K562 (cell line): Measurements from ENCODE around the gene SH3BGRL3. TPM values are rescaled to one million over a fixed set of nuclear protein-coding genes. Genes with fewer than 3 reads are reported as not detected.

ENCODE experiments used
- CBFB ChIP-seq: sonication (generic); formaldehyde crosslinking; IDR thresholded peaks from 2 replicates; pipeline ENCODE4 v1.4.0; 2020; ENCODE audit warnings: mild to moderate bottlenecking, missing genetic modification reagents
- DNMT1 ChIP-seq: fragments of 450-650 bp; IDR thresholded peaks from 2 replicates; pipeline ENCODE4 v1.6.1; 2016; ENCODE audit warnings: antibody characterized with exemption, mild to moderate bottlenecking
- ESRRB ChIP-seq: fragments of 250-450 bp; sonication (Bioruptor Pico); IDR thresholded peaks from 2 replicates; pipeline ENCODE4 v1.5.0; 2020; ENCODE audit warnings: mild to moderate bottlenecking, moderate library complexity, borderline replicate concordance
- KHSRP ChIP-seq: fragments of 450-650 bp; IDR thresholded peaks from 2 replicates; pipeline ENCODE4 v1.6.1; 2017
- MBD2 ChIP-seq: sonication (generic); IDR thresholded peaks from 2 replicates; pipeline ENCODE4 v1.6.1; 2016; ENCODE audit warnings: low read depth, borderline replicate concordance
- MCM5 ChIP-seq: fragments of 450-650 bp; IDR thresholded peaks from 2 replicates; pipeline ENCODE4 v1.6.1; 2016; ENCODE audit warnings: low read depth
- NFIC ChIP-seq: fragments of 450-650 bp; IDR thresholded peaks from 2 replicates; pipeline ENCODE4 v1.6.1; 2017; ENCODE audit warnings: mild to moderate bottlenecking, inconsistent platforms
- POLR2AphosphoS5 ChIP-seq: IDR thresholded peaks from 2 replicates; pipeline ENCODE4 v1.6.1; 2011; ENCODE audit warnings: mild to moderate bottlenecking, low read depth, low read length, moderate library complexity; ENCODE audit not compliant: control insufficient read depth, insufficient read depth
- RBM17 ChIP-seq: fragments of 200-400 bp; formaldehyde crosslinking; IDR thresholded peaks from 2 replicates; pipeline ENCODE4 v1.6.1; 2017; ENCODE audit warnings: low read depth, mild to moderate bottlenecking, low read length, borderline replicate concordance
- SIRT6 ChIP-seq: IDR thresholded peaks from one replicate; pipeline ENCODE4 v1.6.1; 2012; ENCODE audit warnings: low read depth, mild to moderate bottlenecking, control low read depth, inconsistent platforms, low read length, moderate library complexity
- SMARCB1 ChIP-seq: IDR thresholded peaks from 2 replicates; pipeline ENCODE4 v1.6.1; 2011; ENCODE audit warnings: improper control_type of control experiment, low read depth; ENCODE audit not compliant: insufficient read length
- SRSF9 ChIP-seq: fragments of 200-400 bp; formaldehyde crosslinking; IDR thresholded peaks from 2 replicates; pipeline ENCODE4 v1.6.1; 2017; ENCODE audit warnings: low read depth, low read length, borderline replicate concordance
- STAT5A ChIP-seq: IDR thresholded peaks from 2 replicates; pipeline ENCODE4 v1.6.1; 2012; ENCODE audit warnings: low read length, inconsistent platforms, borderline replicate concordance
- THRAP3 ChIP-seq: fragments of 450-650 bp; IDR thresholded peaks from 2 replicates; pipeline ENCODE4 v1.6.1; 2016; ENCODE audit warnings: mild to moderate bottlenecking, inconsistent platforms, borderline replicate concordance
- ZBTB8A ChIP-seq: fragments of 450-650 bp; IDR thresholded peaks from 2 replicates; pipeline ENCODE4 v1.6.1; 2018; ENCODE audit warnings: mild to moderate bottlenecking, moderate library complexity; ENCODE audit not compliant: partially characterized antibody
- ZNF263 ChIP-seq: sonication (generic); formaldehyde crosslinking; IDR thresholded peaks from 2 replicates; pipeline ENCODE4 v1.8.0; 2022; ENCODE audit warnings: mild to moderate bottlenecking, missing genetic modification reagents, borderline replicate concordance
- ZNF583 ChIP-seq: fragments of 250-450 bp; sonication (Bioruptor Pico); IDR thresholded peaks from 2 replicates; pipeline ENCODE4 v1.4.0; 2020
- polyA plus RNA-seq, 8 experiments: library from polyadenylated mRNA; depleted of rRNA in 4 of 8; stranded (reverse) in 5 of 8; unstranded in 3 of 8; fragments of >200 nt; fragmentation: Nextera tagmentation in 2 of 8; fragmentation: Illumina TruSeq in 1 of 8; extraction: Ambion mirVana in 2 of 8; extraction: Trizol in 1 of 8; gene quantifications; 2 replicates each; pipeline versions ENCODE4 v1.2.1 to v1.2.3, GENCODE V29; 2011 to 2014; ENCODE audit warnings: inconsistent platforms in 1 of 8, missing spikeins in 1 of 8
- total RNA-seq, 7 experiments: library from RNA; depleted of rRNA in 6 of 7; stranded (reverse); fragments of >200 nt in 6 of 7; fragmentation: Illumina TruSeq in 2 of 7; extraction: Trizol in 2 of 7; gene quantifications; 2 replicates each; pipeline versions ENCODE4 v1.2.1 to v1.2.3, GENCODE V29; 2011 to 2021; ENCODE audit warnings: low replicate concordance in 1 of 7
- TF ChIP-seq, protein P1 (sequence below), 2 experiments: fragments of 250-450 bp in 1 of 2; fragments of 450-650 bp in 1 of 2; sonication (Bioruptor Pico) in 1 of 2; IDR thresholded peaks; 2 replicates each; pipeline versions ENCODE4 v1.6.1 to v1.8.0; 2016 to 2021; ENCODE audit warnings: mild to moderate bottlenecking in 2 of 2, moderate library complexity in 2 of 2, missing compliant biosample characterization in 1 of 2, missing genetic modification characterization in 1 of 2
- TF ChIP-seq, protein P2 (sequence below): fragments of 250-450 bp; sonication (Bioruptor Pico); IDR thresholded peaks from 2 replicates; pipeline ENCODE4 v1.5.0; 2021
- TF ChIP-seq, protein P3 (sequence below), 3 experiments: fragments of 200-800 bp in 1 of 3; fragments of 250-450 bp in 1 of 3; fragments of 450-650 bp in 1 of 3; sonication (Bioruptor Pico) in 1 of 3; sonication (Bioruptor generic) in 1 of 3; formaldehyde crosslinking in 1 of 3; IDR thresholded peaks; 2 replicates each; pipeline versions ENCODE4 v1.6.1 to v1.8.0; 2016 to 2022; ENCODE audit warnings: mild to moderate bottlenecking in 2 of 3, missing genetic modification characterization in 2 of 3, missing compliant biosample characterization in 1 of 3, moderate library complexity in 1 of 3
- TF ChIP-seq, protein P4 (sequence below): fragments of 200-800 bp; sonication (Bioruptor generic); IDR thresholded peaks from 2 replicates; pipeline ENCODE4 v1.6.1; 2017; ENCODE audit warnings: missing genetic modification characterization, missing compliant biosample characterization

SH3BGRL3 gene
- total and polyA plus RNA-seq, 9 of the 15 experiments (the other 6 are each of a cell fraction or from before 2014, with no cell fraction given) = 30.3 to 140 (median 54.2) TPM

DNA sequence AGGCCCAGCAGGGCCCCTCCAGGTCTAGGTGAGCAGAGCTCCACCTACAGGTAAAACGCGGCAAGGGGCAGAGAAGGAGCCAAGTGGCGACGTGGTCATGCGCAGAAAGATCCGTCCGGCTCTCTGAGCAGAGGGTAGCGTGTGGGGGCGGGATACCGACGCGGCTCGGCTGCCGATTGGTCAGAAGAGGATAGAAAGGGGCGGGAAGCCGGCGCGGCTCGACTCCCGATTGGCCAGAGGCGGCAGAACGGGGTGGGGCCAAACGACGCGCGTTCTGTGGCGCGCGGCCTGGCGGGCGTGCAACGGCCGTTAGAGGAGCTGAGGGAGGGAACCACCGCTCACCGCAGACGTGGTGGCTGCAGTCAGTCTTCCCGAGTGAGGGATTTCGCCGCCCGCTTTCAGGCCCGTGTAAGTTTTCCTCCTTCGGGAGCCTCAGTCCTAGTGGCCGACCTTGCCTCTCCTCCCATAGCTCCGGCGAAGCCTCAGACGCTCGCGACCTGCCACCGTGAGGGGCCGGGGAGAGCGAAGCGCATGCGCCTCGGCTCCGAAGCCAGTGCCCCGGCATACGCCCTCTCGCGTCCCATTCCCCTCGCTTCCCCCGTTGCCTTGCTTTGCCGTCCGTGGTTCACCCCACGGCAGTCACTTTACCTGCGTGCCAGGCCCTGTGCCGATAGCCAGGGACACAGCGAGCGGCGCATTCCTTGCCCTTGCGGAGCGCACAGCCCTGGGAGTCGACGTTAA is 45.8 kb upstream of the SH3BGRL3 start, which contains the start of gene CEP85 (continued):
- TF ChIP-seq, protein P1, sequence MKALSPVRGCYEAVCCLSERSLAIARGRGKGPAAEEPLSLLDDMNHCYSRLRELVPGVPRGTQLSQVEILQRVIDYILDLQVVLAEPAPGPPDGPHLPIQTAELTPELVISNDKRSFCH (CRISPR knock-in tag; IDR thresholded peaks at IDR 0.05) = no peak
- TF ChIP-seq, protein P1 (tag; IDR thresholded peaks at IDR 0.05) = no peak; the same call in 1 of the 2 replicates
- TF ChIP-seq, protein P2, sequence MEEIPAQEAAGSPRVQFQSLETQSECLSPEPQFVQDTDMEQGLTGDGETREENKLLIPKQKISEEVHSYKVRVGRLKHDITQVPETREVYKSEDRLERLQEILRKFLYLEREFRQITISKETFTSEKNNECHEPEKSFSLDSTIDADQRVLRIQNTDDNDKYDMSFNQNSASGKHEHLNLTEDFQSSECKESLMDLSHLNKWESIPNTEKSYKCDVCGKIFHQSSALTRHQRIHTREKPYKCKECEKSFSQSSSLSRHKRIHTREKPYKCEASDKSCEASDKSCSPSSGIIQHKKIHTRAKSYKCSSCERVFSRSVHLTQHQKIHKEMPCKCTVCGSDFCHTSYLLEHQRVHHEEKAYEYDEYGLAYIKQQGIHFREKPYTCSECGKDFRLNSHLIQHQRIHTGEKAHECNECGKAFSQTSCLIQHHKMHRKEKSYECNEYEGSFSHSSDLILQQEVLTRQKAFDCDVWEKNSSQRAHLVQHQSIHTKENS = no peak
- TF ChIP-seq MBD2 (peak; percentile 93), ZNF263 (no peak), CBFB (CRISPR knock-in tag) (peak; percentile 69; the same call in 1 of the 2 replicates), SIRT6 (no peak), STAT5A (no peak), RBM17 (no peak), SRSF9 (no peak), SMARCB1 (no peak), POLR2AphosphoS5 (peak; percentile 89), NFIC (peak; percentile 30), DNMT1 (no peak), MCM5 (no peak), THRAP3 (no peak), KHSRP (no peak), ESRRB (no peak), ZNF583 (CRISPR knock-in tag) (peak; percentile 57; the same call in 1 of the 2 replicates), ZBTB8A (no peak)
- TF ChIP-seq, protein P3, sequence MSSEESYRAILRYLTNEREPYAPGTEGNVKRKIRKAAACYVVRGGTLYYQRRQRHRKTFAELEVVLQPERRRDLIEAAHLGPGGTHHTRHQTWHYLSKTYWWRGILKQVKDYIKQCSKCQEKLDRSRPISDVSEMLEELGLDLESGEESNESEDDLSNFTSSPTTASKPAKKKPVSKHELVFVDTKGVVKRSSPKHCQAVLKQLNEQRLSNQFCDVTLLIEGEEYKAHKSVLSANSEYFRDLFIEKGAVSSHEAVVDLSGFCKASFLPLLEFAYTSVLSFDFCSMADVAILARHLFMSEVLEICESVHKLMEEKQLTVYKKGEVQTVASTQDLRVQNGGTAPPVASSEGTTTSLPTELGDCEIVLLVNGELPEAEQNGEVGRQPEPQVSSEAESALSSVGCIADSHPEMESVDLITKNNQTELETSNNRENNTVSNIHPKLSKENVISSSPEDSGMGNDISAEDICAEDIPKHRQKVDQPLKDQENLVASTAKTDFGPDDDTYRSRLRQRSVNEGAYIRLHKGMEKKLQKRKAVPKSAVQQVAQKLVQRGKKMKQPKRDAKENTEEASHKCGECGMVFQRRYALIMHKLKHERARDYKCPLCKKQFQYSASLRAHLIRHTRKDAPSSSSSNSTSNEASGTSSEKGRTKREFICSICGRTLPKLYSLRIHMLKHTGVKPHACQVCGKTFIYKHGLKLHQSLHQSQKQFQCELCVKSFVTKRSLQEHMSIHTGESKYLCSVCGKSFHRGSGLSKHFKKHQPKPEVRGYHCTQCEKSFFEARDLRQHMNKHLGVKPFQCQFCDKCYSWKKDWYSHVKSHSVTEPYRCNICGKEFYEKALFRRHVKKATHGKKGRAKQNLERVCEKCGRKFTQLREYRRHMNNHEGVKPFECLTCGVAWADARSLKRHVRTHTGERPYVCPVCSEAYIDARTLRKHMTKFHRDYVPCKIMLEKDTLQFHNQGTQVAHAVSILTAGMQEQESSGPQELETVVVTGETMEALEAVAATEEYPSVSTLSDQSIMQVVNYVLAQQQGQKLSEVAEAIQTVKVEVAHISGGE (CRISPR knock-in tag; IDR thresholded peaks at IDR 0.05) = 0 out of 6 replicates have a peak, but pooled peaks of 1 of the 3 experiments have one; percentile 5
- TF ChIP-seq, protein P4, sequence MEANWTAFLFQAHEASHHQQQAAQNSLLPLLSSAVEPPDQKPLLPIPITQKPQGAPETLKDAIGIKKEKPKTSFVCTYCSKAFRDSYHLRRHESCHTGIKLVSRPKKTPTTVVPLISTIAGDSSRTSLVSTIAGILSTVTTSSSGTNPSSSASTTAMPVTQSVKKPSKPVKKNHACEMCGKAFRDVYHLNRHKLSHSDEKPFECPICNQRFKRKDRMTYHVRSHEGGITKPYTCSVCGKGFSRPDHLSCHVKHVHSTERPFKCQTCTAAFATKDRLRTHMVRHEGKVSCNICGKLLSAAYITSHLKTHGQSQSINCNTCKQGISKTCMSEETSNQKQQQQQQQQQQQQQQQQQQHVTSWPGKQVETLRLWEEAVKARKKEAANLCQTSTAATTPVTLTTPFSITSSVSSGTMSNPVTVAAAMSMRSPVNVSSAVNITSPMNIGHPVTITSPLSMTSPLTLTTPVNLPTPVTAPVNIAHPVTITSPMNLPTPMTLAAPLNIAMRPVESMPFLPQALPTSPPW = peak; percentile 91
